ENCODE data around the gene MUS81. TPM values are rescaled to one million over a fixed set of nuclear protein-coding genes. Genes with fewer than 3 reads are reported as not detected.

Gene MUS81
- total and polyA plus RNA-seq, 9 of the 15 experiments (the other 6 are each of a cell fraction or from before 2014, with no cell fraction given): 13.4 to 118 (median 53.7) TPM

DNA sequence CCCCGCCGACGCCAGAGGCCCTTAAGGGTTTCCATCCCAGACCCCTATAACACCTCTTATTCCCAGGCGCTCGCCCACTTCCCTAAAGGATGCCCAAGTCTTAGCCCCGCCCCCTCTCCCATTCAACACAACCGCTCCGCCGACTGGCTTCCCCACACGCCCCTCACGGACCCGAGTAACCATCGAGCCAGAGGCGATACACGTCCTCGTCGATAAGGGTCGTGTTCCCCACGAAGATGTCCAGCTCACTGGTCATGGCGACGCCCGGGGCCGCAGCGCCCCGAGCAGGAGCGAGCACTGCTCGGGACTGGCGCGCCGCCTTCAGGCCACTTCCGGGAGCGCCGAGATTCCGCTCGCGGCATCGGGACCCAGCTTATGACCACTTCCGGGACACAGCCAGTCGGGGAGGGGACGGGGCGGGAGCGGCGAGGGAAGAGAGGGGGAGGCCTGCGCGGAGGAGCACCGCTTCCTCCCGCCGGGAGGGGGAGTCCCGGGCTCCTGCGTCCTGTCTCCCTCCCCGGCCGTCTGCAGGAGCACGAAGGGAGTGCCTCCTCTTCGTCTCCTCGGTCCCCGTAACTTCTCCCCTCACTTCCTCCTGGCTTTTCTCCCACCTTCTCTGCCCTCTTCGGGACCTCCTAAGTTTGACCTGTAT, 28.1 kb downstream of the MUS81 start, which contains the start of gene FIBP (continued):
- TF ChIP-seq, protein P1, sequence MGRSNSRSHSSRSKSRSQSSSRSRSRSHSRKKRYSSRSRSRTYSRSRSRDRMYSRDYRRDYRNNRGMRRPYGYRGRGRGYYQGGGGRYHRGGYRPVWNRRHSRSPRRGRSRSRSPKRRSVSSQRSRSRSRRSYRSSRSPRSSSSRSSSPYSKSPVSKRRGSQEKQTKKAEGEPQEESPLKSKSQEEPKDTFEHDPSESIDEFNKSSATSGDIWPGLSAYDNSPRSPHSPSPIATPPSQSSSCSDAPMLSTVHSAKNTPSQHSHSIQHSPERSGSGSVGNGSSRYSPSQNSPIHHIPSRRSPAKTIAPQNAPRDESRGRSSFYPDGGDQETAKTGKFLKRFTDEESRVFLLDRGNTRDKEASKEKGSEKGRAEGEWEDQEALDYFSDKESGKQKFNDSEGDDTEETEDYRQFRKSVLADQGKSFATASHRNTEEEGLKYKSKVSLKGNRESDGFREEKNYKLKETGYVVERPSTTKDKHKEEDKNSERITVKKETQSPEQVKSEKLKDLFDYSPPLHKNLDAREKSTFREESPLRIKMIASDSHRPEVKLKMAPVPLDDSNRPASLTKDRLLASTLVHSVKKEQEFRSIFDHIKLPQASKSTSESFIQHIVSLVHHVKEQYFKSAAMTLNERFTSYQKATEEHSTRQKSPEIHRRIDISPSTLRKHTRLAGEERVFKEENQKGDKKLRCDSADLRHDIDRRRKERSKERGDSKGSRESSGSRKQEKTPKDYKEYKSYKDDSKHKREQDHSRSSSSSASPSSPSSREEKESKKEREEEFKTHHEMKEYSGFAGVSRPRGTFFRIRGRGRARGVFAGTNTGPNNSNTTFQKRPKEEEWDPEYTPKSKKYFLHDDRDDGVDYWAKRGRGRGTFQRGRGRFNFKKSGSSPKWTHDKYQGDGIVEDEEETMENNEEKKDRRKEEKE (IDR thresholded peaks at IDR 0.05; ENCODE audit: borderline replicate concordance in 1 of 2, control insufficient read depth in 1 of 2, low read depth in 2 of 2, low read length in 1 of 2): no peak
- TF ChIP-seq ZKSCAN8 (CRISPR knock-in tag; IDR thresholded peaks at IDR 0.05) (no peak), ZNF717 (CRISPR knock-in tag; IDR thresholded peaks at IDR 0.05) (no peak), BHLHE40 (IDR thresholded peaks at IDR 0.05; ENCODE audit: low read length) (peak; percentile 22; the same call in 1 of the 2 replicates), CCNT2 (IDR thresholded peaks at IDR 0.05; ENCODE audit: borderline replicate concordance, extremely low read depth, insufficient read length, low read depth, low read length) (peak; percentile 90), HMGN3 (IDR thresholded peaks at IDR 0.05; ENCODE audit: borderline replicate concordance, extremely low read depth, insufficient read length, low read depth, low read length) (peak; percentile 78), TEAD2 (tag; IDR thresholded peaks at IDR 0.05) (no peak), RFX7 (CRISPR knock-in tag; IDR thresholded peaks at IDR 0.05) (no peak), ZNF174 (CRISPR knock-in tag; IDR thresholded peaks at IDR 0.05) (no peak), ZNF354B (CRISPR knock-in tag; IDR thresholded peaks at IDR 0.05) (no peak), ZNF785 (CRISPR knock-in tag; IDR thresholded peaks at IDR 0.05) (no peak), SUPT5H (IDR thresholded peaks at IDR 0.05) (peak; percentile 94), ZKSCAN1 (IDR thresholded peaks at IDR 0.05; ENCODE audit: low read depth, low read length) (peak; percentile 63; the same call in 1 of the 2 replicates), CBX1 (IDR thresholded peaks at IDR 0.05; ENCODE audit: low read depth) (peak; percentile 75), ZBTB8A (IDR thresholded peaks at IDR 0.05; ENCODE audit: partially characterized antibody) (no peak), KLF13 (tag; IDR thresholded peaks at IDR 0.05; ENCODE audit: borderline replicate concordance, low read depth) (0 out of 2 replicates have a peak, but pooled peaks have one; percentile 13), TAF1 (IDR thresholded peaks at IDR 0.05; ENCODE audit: control insufficient read depth, extremely low read depth, insufficient read depth, low read length, severe bottlenecking) (peak; percentile 79)
- TF ChIP-seq, protein P2, sequence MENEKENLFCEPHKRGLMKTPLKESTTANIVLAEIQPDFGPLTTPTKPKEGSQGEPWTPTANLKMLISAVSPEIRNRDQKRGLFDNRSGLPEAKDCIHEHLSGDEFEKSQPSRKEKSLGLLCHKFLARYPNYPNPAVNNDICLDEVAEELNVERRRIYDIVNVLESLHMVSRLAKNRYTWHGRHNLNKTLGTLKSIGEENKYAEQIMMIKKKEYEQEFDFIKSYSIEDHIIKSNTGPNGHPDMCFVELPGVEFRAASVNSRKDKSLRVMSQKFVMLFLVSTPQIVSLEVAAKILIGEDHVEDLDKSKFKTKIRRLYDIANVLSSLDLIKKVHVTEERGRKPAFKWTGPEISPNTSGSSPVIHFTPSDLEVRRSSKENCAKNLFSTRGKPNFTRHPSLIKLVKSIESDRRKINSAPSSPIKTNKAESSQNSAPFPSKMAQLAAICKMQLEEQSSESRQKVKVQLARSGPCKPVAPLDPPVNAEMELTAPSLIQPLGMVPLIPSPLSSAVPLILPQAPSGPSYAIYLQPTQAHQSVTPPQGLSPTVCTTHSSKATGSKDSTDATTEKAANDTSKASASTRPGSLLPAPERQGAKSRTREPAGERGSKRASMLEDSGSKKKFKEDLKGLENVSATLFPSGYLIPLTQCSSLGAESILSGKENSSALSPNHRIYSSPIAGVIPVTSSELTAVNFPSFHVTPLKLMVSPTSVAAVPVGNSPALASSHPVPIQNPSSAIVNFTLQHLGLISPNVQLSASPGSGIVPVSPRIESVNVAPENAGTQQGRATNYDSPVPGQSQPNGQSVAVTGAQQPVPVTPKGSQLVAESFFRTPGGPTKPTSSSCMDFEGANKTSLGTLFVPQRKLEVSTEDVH (IDR thresholded peaks at IDR 0.05; ENCODE audit: low read depth, partially characterized antibody): peak; percentile 87
- TF ChIP-seq, protein P3, sequence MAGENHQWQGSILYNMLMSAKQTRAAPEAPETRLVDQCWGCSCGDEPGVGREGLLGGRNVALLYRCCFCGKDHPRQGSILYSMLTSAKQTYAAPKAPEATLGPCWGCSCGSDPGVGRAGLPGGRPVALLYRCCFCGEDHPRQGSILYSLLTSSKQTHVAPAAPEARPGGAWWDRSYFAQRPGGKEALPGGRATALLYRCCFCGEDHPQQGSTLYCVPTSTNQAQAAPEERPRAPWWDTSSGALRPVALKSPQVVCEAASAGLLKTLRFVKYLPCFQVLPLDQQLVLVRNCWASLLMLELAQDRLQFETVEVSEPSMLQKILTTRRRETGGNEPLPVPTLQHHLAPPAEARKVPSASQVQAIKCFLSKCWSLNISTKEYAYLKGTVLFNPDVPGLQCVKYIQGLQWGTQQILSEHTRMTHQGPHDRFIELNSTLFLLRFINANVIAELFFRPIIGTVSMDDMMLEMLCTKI (IDR thresholded peaks at IDR 0.05; ENCODE audit: partially characterized antibody): no peak
- TF ChIP-seq, protein P4, sequence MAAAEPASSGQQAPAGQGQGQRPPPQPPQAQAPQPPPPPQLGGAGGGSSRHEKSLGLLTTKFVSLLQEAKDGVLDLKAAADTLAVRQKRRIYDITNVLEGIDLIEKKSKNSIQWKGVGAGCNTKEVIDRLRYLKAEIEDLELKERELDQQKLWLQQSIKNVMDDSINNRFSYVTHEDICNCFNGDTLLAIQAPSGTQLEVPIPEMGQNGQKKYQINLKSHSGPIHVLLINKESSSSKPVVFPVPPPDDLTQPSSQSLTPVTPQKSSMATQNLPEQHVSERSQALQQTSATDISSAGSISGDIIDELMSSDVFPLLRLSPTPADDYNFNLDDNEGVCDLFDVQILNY (CRISPR knock-in tag; IDR thresholded peaks at IDR 0.05): no peak
